ENCODE measurements around the gene APPL2.

GRCh38 chr12:105205322-105206048 lies 30.5 kb downstream of the APPL2 start:
- no peak for TF ChIP-seq CTCF (IDR thresholded peaks at IDR 0.05; ENCODE audit: insufficient read depth, low read depth, low read length)
- TF ChIP-seq EZH2 (IDR thresholded peaks at IDR 0.05; ENCODE audit: insufficient read depth, low read length), result no peak
